Measurements from ENCODE around the gene IQCE. TPM values are rescaled to one million over a fixed set of nuclear protein-coding genes. Genes with fewer than 3 reads are reported as not detected.

Gene IQCE
- total RNA-seq, 1 donor from 2014 or later = 11.5 TPM

DNA sequence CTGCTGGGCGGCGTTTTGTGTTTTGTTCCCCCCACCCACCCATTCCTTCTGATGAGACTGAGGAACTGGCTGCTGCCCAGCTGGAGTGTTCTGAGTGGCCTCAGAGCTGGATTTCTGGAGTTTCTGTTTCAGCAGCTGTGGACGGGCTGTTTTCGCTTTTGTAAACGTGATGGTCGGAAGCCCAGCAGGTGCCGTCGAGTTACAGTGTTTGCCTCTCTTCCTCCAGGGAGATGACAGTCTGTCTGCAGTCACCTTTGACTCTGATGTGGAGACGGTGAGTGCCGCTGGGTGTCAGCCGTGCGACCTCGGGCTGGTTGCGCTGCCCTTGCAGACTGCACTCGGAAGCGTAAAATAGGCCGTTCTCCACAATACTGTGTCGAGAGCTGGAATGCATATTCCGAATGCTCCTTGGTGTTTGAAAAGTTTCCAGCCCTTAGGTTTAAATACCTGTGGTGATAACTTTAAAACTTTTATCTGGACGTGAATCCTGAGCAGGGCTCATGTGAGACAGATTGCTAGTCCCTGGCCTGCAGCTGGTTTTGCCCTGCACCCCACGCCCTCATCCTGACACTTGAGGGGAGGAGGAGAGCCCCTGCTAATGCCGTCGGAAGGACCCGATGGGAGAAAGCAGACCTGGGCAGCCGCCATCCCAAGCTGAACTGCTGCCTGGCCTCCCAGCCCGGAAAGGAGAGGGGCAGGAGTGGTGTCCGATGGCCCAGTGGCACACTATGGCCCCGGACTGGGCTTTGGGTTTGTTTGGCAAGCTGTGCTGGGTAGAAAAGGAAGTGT, 8.3 kb downstream of the IQCE start:
- intact Hi-C loops (cut with DNase I) = loop anchor here (1.0 kb wide), 1 partner anchor 114 kb away; no protein-coding TSS in a partner anchor
- ATAC-seq (peak; percentile 80), DNase-seq (ENCODE audit: missing footprints) (no peak)

DNA sequence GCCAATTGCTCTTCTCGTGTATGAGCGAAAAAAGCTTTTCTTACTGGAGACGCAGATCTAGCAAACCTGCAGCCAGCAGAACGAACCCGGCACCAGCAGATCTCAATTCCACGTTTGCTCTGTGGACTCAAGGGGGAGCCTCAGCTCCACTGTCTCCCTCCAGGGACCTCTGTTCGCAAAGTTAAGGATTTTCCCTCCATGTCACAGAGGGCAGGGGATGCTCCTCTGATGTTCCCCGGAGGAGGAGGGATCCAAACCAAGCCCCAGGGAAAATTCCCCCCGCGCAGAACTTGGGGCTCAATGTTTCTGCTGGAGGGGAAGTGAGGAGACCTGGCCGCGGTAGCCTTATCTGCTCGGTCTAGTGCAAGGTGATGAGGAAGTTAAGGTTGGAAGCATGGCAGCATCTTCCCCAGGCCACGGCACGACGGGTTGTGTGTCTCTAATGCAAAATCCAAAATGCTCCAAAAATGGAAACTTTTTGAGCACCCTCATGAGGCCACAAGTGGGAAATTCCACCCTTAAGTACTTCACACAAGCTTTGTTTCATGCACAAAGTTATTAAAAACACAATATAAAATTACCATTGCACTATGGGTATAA, 9.0 kb downstream of the IQCE start:
- ATAC-seq (peak; percentile 75), DNase-seq (ENCODE audit: missing footprints) (no peak)
- intact Hi-C loops (cut with DNase I) = loop anchor here (1.0 kb wide), 1 partner anchor 114 kb away; no protein-coding TSS in a partner anchor

DNA sequence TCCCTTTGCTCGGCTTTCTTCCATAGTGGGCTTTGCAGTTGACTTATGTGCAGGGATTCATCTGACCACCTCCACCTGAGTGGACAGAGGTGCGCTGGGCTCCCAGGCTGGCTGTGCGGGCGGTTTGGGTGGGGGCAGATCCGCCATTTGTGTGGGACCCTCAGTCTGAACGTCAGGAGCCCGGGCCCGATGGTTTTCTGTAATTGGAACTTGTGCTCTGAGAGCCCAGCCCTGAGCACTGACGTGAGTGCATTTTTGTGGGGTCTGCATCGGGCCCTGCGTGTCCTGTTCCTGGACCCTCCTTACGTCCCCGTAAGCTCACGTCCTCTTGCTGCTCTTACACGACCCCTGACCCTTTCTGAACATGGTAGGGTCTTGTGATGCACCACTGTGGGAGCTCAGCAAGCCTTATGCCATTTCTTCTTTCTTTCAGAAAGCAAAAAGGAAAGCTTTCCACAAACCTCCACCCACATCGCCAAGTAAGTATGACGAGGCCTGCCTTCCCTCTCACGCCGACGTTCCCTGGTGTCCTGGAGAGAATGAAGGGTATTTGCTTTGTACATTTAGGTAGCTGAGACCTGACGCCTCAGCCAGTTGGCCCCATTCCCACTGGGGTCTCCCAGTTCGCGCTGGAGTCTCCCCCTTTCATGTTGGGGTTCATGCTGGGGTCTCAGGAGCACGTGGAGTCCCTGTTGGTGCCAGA, 9.9 kb downstream of the IQCE start:
- intact Hi-C loops (cut with DNase I) = no loop called here
- DNase-seq (ENCODE audit: missing footprints) (no peak), ATAC-seq (no peak)

DNA sequence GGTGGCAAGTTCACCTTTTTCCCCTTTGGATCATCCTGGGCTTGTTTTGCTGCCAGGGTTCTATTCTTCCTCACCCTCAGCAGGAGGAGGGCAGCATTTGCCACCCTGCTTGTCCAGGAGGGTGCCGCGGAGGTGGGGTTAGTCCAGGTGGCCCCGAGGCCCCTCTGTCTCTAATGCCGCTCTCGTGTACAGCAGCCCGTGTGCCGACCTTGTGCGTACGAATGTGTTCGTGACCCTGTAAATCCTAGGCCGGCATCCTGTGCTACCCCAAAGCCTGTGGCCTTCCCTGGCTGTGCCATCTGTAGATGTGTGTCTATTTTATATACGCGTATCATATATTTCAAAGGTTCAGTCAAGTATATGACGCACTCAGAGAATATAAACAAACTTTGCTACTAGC, 10.6 kb downstream of the IQCE start:
- DNase-seq (ENCODE audit: missing footprints) (no peak), ATAC-seq (no peak)
- intact Hi-C loops (cut with DNase I) = no loop called here

DNA sequence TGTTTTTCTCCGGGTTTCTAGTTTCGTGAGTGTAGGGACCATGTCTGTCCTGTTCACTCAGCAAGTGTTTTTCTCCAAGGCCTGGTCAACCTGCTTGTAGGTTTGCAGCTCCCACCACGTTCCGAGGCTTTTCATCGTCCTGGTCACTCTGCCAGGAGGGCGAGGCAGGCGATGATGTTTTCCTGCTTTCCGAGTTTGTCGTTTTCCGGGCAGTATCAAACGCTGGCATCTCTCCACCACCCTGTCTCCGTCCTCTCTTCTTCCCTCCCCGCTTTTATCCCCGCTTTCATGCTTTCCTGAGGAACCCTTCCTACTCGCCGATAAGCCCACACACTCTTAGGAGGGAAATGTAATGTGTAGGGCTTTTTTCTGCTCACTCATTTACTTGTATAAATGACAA, 11.2 kb downstream of the IQCE start:
- intact Hi-C loops (cut with DNase I) = no loop called here
- ATAC-seq = no peak
- DNase-seq (ENCODE audit: missing footprints) = no peak

DNA sequence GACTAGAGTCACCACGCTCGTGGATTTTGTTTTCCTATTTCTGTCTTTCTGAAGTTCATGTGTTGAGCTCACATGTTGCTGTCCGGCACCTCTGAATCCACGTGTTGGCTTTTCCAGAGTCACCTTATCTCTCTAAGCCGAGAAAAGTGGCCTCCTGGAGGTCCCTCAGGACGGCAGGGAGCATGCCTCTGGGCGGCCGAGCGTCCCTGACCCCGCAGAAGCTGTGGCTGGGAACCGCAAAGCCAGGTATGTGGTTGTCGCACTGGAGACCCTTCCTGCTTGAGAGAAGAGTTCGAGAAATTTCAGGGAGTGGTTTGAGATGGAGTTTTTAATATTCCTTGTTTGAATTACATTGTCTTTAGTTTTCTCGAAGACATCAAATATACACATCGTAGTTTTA, 12.6 kb downstream of the IQCE start:
- DNase-seq (ENCODE audit: missing footprints) = no peak
- intact Hi-C loops (cut with DNase I) = no loop called here
- ATAC-seq = no peak

DNA sequence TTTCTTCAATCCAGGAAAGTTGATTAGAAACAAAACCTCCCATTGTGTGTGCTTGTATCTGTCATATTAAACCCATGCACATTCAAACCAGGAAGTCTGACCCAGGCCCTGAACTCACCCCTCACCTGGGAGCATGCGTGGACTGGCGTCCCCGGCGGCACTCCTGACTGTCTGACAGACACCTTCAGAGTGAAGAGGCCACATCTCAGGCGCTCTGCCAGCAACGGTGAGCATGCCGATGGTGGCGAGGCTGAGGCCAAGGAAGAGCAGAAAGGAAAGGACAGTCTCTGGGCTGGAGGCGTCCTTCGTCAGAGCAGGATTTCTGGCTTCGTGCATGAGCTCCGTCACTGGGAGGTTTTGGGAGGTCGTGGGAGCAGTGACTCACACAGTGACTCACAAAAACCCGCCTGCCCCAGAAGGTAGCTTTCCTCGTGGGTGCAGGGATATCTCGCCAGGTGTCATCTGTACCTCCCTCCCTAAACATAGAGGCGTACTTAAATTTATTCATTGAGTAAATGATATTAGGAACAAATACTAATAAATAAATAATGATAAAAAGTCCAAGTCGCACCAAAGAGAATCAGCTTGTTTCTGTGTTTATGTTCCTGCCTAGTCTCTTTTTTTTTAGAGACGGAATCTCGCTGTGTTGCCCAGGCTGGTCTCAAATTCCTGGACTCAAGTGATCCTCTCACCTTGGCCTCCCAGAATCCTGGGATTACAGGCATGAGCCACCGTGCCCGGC, 13.5 kb downstream of the IQCE start:
- ATAC-seq (no peak), DNase-seq (ENCODE audit: missing footprints) (no peak)
- intact Hi-C loops (cut with DNase I) = no loop called here

DNA sequence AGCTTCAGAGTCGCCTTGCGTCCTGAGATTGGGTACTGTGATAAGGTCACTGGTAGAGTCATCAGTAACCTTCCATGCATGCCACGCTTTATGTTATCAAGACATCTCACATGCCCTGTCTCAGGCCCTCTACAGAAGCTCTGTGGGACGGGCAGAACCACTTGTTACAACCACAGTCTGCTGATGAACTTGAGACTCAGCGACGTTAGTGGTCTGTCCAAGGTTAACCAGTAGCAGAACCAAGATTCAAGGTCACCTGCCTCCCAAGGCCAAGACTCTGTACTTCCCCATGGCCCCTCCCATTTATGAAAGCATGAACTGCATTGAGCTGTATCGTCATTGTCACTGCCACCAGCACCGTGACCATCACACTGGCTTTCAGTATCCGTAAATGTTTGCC, 15.0 kb downstream of the IQCE start:
- ATAC-seq = no peak
- intact Hi-C loops (cut with DNase I) = no loop called here
- no peak for DNase-seq (ENCODE audit: missing footprints)

DNA sequence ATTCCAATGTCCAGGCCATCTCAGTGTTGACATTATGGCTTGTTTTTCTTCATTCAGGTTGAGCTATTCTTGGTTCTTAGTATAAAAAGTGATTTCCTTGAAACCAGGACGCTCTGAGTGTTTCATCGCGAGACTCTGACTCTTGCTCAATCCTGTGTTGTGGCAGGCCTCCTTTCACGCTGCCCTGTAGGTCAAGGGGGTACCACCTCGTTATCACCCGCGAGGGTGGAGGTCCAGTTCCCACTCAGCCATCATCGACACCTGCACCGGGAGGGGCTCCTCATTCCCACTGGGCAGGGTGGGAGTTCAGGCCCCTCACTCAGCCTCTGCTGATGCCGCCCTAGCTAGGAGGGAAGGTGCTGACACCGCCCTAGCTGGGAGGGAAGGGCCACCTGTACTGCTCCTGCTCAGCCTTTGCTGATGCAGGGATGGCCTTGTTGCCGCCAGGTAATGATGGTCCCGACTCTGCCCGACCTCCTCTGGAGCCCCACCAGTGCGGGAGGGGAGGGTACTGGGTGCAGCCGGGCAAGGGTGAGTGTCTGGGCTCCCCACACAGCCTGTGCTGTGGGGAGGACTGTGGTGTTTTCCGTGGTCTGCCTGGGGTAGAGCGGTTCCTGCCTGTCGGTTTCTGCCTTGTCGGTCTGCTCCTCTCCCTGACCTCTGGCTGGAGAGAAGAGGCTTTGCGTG, 16.4 kb downstream of the IQCE start:
- ATAC-seq = no peak
- intact Hi-C loops (cut with DNase I) = no loop called here
- no peak for DNase-seq (ENCODE audit: missing footprints)

DNA sequence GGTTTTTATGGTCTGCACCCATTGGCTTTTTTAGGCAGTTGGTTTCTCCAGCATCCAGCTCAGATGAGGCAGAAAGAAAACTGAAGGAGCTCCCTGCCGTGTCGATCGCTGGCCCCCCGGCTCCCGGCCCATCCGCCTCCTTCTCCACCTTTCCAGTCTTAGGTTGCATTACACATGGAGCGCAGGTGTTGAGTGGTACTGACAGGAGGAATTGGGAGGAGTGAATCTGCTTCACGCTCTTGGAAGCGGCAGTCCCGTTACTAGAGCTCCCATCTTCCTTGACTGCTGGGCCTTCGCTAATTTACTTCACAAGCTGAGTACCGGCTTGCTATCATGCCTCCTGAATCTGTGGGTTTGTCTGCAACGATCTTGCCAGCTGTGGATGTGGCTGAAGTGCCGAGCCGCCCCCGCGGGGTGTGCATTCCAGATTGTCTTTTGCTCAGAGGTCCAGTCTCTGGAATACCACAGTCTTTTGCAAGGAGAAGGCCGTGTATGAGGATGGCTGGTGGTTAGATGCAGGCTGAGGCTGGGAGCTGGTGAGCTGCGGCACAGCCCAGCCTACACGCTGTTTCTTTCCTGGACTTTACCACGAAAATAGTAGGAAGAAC, 17.1 kb downstream of the IQCE start:
- intact Hi-C loops (cut with DNase I) = no loop called here

DNA sequence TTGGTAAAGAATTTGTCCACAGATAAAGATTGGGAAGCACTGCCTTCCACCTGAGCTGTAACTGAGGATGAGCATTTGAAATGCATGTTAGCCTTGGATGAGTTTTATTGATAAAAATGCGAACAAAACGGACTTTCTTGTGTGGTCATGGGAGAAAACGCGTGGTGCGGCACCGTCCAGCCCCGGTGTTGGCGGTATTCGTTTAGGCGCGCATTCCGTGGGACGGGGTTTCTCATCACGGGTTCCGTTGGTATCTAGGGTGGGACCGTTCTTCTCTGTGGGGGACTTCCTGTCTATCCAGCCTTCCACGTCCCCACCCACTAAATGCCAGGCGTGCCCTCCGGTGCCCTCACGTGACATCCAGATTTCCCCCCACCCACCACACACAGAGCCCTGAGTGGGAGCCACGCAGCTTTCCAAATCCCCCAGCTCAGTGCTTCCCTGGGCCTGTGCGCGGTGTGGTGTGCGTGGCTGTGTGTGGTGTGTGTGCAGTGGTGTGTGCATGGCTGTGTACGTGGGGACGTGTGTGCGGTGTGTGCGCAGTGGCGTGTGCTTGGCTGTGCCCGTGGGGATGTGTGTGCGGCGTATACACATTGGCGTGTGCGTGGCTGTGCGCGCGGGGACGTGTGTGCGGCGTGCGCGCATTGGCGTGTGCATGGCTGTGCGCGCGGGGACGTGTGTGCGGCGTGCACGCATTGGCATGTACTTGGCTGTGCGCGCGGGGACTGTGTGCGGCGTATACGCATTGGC, 18.1 kb downstream of the IQCE start:
- intact Hi-C loops (cut with DNase I) = no loop called here
- ATAC-seq = no peak
- DNase-seq (ENCODE audit: missing footprints) = no peak

More for the DNA sequence above, 17.1 kb downstream of the IQCE start:
- DNase-seq (ENCODE audit: missing footprints) (no peak), ATAC-seq (no peak)

DNA sequence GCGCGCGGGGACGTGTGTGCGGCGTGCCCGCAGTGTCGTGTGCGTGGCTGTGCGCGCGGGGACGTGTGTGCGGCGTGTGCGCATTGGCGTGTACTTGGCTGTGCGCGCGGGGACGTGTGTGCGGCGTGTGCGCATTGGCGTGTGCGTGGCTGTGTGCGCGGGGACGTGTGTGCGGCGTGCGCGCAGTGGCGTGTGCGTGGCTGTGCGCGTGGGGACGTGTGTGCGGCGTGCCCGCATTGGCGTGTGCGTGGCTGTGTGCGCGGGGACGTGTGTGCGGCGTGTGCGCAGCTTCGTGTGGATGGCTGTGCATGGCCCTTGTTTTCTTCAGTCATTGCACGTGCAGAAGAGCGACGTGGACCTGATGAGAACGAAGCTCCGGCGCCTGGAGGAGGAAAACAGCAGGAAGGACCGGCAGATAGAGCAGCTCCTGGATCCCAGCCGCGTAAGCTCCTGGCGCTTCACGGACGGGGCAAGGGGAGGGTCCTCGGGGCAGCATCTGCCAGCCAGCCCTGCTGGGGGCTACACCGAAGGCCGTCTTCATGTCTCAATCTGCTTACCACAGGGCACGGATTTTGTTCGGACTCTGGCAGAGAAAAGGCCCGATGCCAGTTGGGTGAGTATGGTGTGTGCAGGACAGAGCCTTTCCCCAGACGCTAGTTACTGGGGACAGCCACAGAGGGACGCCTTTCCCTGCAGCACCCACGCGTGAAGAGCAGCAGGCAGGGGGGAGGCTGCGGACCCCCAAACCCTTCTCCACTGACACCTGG, 19.3 kb downstream of the IQCE start:
- intact Hi-C loops (cut with DNase I) = no loop called here
- ATAC-seq = no peak
- DNase-seq (ENCODE audit: missing footprints) = no peak

DNA sequence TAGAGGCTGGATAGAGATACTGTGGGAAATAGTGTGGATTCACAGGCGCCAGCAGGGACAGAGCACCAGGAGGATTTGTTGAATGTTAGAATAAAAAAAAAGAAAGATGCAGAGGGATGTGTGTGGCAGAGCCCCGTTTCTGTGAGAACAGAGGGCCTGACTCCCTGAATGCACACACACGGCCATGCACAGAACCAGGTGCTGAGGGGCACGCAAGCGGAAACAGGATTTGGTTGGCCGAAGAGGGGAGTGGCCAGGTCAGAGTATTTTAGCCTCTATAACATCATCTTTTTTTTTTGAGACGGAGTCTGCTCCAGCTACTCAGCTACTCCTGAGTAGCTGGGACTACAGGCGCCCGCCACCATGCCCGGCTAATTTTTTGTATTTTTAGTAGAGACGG, 21.9 kb downstream of the IQCE start:
- no peak for DNase-seq (ENCODE audit: missing footprints)
- intact Hi-C loops (cut with DNase I) = no loop called here
- no peak for ATAC-seq

DNA sequence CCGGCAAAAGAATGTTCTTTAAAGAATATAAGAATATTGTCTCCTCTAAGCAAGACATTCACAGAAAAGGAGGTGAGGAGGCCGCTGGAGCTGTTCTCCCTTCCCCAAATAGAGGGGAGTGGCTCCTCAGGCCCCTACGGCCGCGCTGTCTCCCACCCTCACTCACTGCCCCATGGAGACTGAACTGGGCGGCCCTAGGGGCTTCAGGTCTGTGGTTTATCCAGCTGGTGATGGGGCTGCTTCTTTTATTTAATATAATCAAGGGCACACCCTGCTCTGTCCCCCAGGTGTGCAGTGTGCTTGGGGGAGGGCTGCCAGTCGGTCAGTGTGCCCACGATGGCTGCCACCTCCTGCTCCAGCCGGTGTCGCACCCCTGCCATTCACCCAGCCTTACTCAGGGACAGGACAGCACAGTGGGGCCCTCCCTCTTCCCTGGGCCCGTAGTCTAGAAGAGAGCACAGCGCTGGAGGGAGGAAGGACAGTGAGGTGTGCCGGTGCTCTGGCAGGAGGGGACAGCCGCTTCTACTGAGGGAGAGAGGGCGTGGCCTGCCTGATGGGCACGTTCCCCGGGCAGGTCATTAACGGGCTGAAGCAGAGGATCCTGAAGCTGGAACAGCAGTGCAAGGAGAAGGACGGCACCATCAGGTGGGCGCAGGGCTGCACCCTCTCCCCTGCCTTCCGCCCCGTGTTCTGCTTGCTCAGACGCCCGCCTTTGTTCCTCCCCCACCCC, 23.4 kb downstream of the IQCE start:
- no peak for ATAC-seq

DNA sequence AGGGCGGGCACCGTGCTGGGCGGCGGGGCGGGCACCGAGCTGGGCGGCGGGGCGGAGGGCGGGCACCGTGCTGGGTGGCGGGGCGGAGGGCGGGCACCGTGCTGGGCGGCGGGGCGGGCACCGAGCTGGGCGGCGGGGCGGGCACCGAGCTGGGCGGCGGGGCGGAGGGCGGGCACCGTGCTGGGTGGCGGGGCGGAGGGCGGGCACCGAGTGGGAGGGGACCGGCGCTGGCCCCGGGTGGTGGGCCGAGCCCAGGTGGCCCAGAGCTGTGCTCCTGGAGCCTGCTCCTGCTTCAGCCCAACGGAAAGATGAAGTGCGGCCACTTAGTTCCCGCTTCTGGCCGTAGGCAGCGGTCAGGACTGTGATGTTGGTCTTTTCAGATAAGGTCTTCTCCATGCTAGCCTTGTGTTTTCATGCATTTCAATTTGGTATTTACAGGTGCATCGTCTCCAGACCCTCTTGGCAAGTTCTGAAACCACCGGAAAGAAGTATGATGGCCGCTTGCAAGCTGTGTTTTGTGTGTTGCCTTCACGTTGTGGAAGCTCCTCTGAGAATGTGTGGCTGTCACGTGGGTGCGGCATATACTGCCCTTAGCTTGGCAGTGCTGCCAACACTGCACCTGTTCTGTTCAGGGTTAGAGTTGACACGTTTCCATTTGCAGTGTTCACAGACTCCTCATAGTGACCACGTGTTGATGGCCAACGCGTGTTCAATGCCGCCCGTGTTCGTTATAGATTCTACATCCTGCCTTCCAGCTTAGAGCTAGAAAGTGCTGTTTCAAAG, 25.2 kb downstream of the IQCE start:
- DNase-seq (ENCODE audit: missing footprints) (no peak), ATAC-seq (no peak)
- intact Hi-C loops (cut with DNase I) = no loop called here

More for the DNA sequence above, 23.4 kb downstream of the IQCE start:
- intact Hi-C loops (cut with DNase I) = no loop called here
- DNase-seq (ENCODE audit: missing footprints) = no peak

DNA sequence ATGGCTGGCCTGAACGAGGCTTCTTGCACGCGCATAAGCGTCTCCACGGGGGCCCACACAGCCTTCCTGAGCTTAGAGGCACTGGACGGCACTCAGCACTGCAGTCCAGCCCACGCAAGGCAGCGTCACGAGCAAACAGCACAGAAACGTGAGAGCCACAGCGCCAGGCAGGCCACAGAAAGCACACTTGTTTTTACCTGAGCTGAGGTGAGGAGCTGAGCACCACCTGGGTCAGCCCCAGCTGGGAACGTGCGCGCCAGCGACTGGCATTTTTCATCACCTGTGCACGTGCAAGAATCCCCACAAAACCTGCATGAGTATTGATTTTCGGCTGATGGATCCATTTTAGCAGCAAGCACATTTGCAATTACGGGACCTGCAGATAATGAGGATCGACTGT, 26.7 kb downstream of the IQCE start:
- no peak for ATAC-seq
- intact Hi-C loops (cut with DNase I) = no loop called here

More for the DNA sequence above, 26.7 kb downstream of the IQCE start:
- no peak for DNase-seq (ENCODE audit: missing footprints)

All from Right ventricle myocardium inferior (tissue), 1 donor.